HepG2 (cell line): ENCODE measurements around the gene CLDN22. TPM values are rescaled to one million over a fixed set of nuclear protein-coding genes. Genes with fewer than 3 reads are reported as not detected.

ENCODE experiments used
- ATAC-seq: fragments of 200-7000 bp; cut with Tn5 transposase; 3 replicates; pipeline ENCODE4 v1.9.1; 2020; ENCODE audit warnings: mild to moderate bottlenecking, moderate library complexity
- BruUV-seq: library from RNA; stranded (reverse); fragments of 400-500 nt; replicated peaks from 2 replicates; lab custom pipeline; 2021; lab: Mats Ljungman, UMichigan
- CTCF ChIA-PET: fragments of 300-600 bp; formaldehyde crosslinking; extraction: SDS; loops from one replicate; lab custom pipeline; 2021; ENCODE audit warnings: low total read pairs, inconsistent platforms, low intra/inter-chr PET ratio; lab: Yijun Ruan, JAX
- POLR2A ChIA-PET: fragments of 350-600 bp; sonication (Branson Sonifier 250); formaldehyde crosslinking; loops from one replicate; lab custom pipeline; 2020; ENCODE audit warnings: antibody characterized with exemption, inconsistent platforms; lab: Yijun Ruan, JAX
- DNase-seq: peaks from one replicate; pipeline ENCODE4 v3.0.0-alpha.2; 2015; ENCODE audit warnings: low spot score
- FAIRE-seq: peaks from 3 replicates; lab custom pipeline; 2011; peaks lifted over from hg19 to GRCh38; lab: Jason Lieb, UNC
- H2AFZ ChIP-seq: one replicate; pipeline ENCODE4 v1.6.1; 2011; ENCODE audit warnings: low read length, inconsistent platforms
- H3K27ac ChIP-seq: fragments of 300-600 bp; 3 replicates; pipeline ENCODE4 v1.8.0; 2011; ENCODE audit warnings: mixed run types, mild to moderate bottlenecking, mixed read lengths, low read length, inconsistent platforms; ENCODE audit not compliant: insufficient read depth; ENCODE audit errors: extremely low read length
- H3K27me3 ChIP-seq, 2 experiments: fragments of 200-600 bp in 1 of 2; 2 replicates in 1 of 2; 3 replicates in 1 of 2; pipeline versions ENCODE4 v1.6.0 to v1.8.0; 2011; ENCODE audit warnings: low read length in 2 of 2, mild to moderate bottlenecking in 2 of 2, moderate library complexity in 2 of 2, inconsistent platforms in 1 of 2; ENCODE audit not compliant: insufficient read depth in 2 of 2, control insufficient read depth in 1 of 2
- H3K36me3 ChIP-seq, 2 experiments: fragments of 200-600 bp in 1 of 2; replicated peaks in 1 of 2; 2 replicates in 1 of 2; 3 replicates in 1 of 2; pipeline versions ENCODE4 v1.5.1 to v1.8.0; 2011; ENCODE audit warnings: low read length in 2 of 2, inconsistent platforms in 1 of 2; ENCODE audit not compliant: insufficient read depth in 2 of 2, control insufficient read depth in 1 of 2
- H3K4me1 ChIP-seq: 2 replicates; pipeline ENCODE4 v1.5.1; 2012; ENCODE audit warnings: low read length, inconsistent platforms; ENCODE audit not compliant: insufficient read depth
- H3K4me2 ChIP-seq: 2 replicates; pipeline ENCODE4 v1.6.0; 2011; ENCODE audit warnings: low read depth, low read length, inconsistent platforms
- H3K4me3 ChIP-seq, 3 experiments: fragments of 200-600 bp in 1 of 3; sonication (generic), shearing (Covaris generic) in 1 of 3; replicated peaks in 1 of 3; 2 replicates each; pipeline ENCODE4 v1.5.1; 2011 to 2016; ENCODE audit warnings: low read length in 3 of 3, inconsistent platforms in 2 of 3, low read depth in 2 of 3, mild to moderate bottlenecking in 2 of 3, control low read depth in 1 of 3, mixed read lengths in 1 of 3; ENCODE audit not compliant: insufficient read depth in 1 of 3
- H3K79me2 ChIP-seq: one replicate; pipeline ENCODE4 v1.6.1; 2011; ENCODE audit warnings: low read length, inconsistent platforms; ENCODE audit not compliant: insufficient read depth
- H3K9ac ChIP-seq: 2 replicates; pipeline ENCODE4 v1.6.0; 2011; ENCODE audit warnings: mild to moderate bottlenecking, low read depth, low read length, inconsistent platforms; ENCODE audit not compliant: insufficient read depth
- H3K9me3 ChIP-seq: 2 replicates; pipeline ENCODE4 v1.5.1; 2012; ENCODE audit warnings: mild to moderate bottlenecking, low read length
- H4K20me1 ChIP-seq: 2 replicates; pipeline ENCODE4 v1.6.0; 2011; ENCODE audit warnings: inconsistent platforms, mild to moderate bottlenecking, low read length, moderate library complexity; ENCODE audit not compliant: insufficient read depth
- ATRX ChIP-seq: sonication (generic); formaldehyde crosslinking; IDR thresholded peaks from 2 replicates; pipeline ENCODE4 v1.4.0; 2020; ENCODE audit warnings: missing genetic modification reagents, borderline replicate concordance
- BCLAF1 ChIP-seq: fragments of 450-650 bp; IDR thresholded peaks from 2 replicates; pipeline ENCODE4 v1.6.1; 2017; ENCODE audit warnings: mild to moderate bottlenecking
- CBFB ChIP-seq: sonication (generic); formaldehyde crosslinking; IDR thresholded peaks from 2 replicates; pipeline ENCODE4 v1.4.0; 2020; ENCODE audit warnings: missing genetic modification reagents
- CEBPG ChIP-seq: IDR thresholded peaks from 2 replicates; pipeline ENCODE4 v1.6.1; 2016
- FLYWCH1 ChIP-seq: sonication (generic); formaldehyde crosslinking; IDR thresholded peaks from 2 replicates; pipeline ENCODE4 v1.8.1; 2023; ENCODE audit warnings: mild to moderate bottlenecking, missing genetic modification reagents
- GPBP1L1 ChIP-seq: sonication (generic); formaldehyde crosslinking; IDR thresholded peaks from 2 replicates; pipeline ENCODE4 v1.5.0; 2020; ENCODE audit warnings: mild to moderate bottlenecking, missing genetic modification reagents
- HOXA5 ChIP-seq: sonication (generic); formaldehyde crosslinking; IDR thresholded peaks from 2 replicates; pipeline ENCODE4 v1.4.0; 2020; ENCODE audit warnings: missing genetic modification reagents
- ONECUT2 ChIP-seq: sonication (generic); formaldehyde crosslinking; IDR thresholded peaks from 2 replicates; pipeline ENCODE4 v1.4.0; 2020; ENCODE audit warnings: missing genetic modification reagents
- PITX1 ChIP-seq: sonication (generic); formaldehyde crosslinking; IDR thresholded peaks from 2 replicates; pipeline ENCODE4 v1.5.1; 2020; ENCODE audit warnings: mild to moderate bottlenecking, missing genetic modification reagents
- RAD21 ChIP-seq: fragments of 450-650 bp; formaldehyde crosslinking; IDR thresholded peaks from 2 replicates; pipeline ENCODE4 v1.5.0; 2020; ENCODE audit warnings: mild to moderate bottlenecking
- SALL2 ChIP-seq: sonication (generic); formaldehyde crosslinking; IDR thresholded peaks from 2 replicates; pipeline ENCODE4 v1.8.1; 2023; ENCODE audit warnings: mild to moderate bottlenecking, missing genetic modification reagents, inconsistent platforms
- SCMH1 ChIP-seq: sonication (generic); formaldehyde crosslinking; IDR thresholded peaks from 2 replicates; pipeline ENCODE4 v1.9.0; 2021; ENCODE audit warnings: missing genetic modification reagents, mild to moderate bottlenecking, borderline replicate concordance
- SMARCC2 ChIP-seq: fragments of 450-650 bp; IDR thresholded peaks from 2 replicates; pipeline ENCODE4 v1.6.1; 2017; ENCODE audit warnings: antibody characterized with exemption, mild to moderate bottlenecking
- ZGPAT ChIP-seq: IDR thresholded peaks from 2 replicates; pipeline ENCODE4 v1.6.1; 2016; ENCODE audit warnings: mild to moderate bottlenecking
- ZNF639 ChIP-seq: conservative IDR thresholded peaks from 2 replicates; pipeline ENCODE4 v1.6.1; 2018; ENCODE audit warnings: missing genetic modification reagents
- WGBS: methylation state at CpG from one replicate; pipeline ENCODE4 v1.1.6; 2017; ENCODE audit warnings: low lambda C conversion rate; 5-methylcytosine and 5-hydroxymethylcytosine counted together
- in situ Hi-C: cut with HindIII; loops from 2 replicates; pipeline ENCODE4 v1.10.0; 2017; ENCODE audit warnings: low pct_unique_long_range_greater_than_20kb; ENCODE audit not compliant: extremely low pct_ligation_motif_present
- intact Hi-C: fragments of 100-400 bp; cut with micrococcal nuclease; formaldehyde crosslinking; loops from one replicate; pipeline ENCODE4 v1.10.0; 2022; ENCODE audit not compliant: unreplicated experiment
- polyA plus RNA-seq, 8 experiments: library from polyadenylated mRNA; depleted of rRNA in 3 of 8; stranded (reverse) in 7 of 8; unstranded in 1 of 8; fragments of >200 nt; fragmentation: Illumina TruSeq in 4 of 8; extraction: Trizol in 4 of 8; gene quantifications; 2 replicates each; pipeline versions ENCODE4 v1.2.1 to v1.2.3, GENCODE V29; 2011 to 2016; ENCODE audit warnings: low read depth in 4 of 8, missing spikeins in 1 of 8, mixed read lengths in 1 of 8; ENCODE audit not compliant: insufficient read depth in 1 of 8
- total RNA-seq, 5 experiments: library from RNA; depleted of rRNA; stranded (reverse); fragments of >200 nt; fragmentation: Illumina TruSeq; extraction: Trizol; gene quantifications; 2 replicates each; pipeline ENCODE4 v1.2.3, GENCODE V29; 2016; ENCODE audit warnings: low read depth in 1 of 5

CLDN22 gene
- total and polyA plus RNA-seq, 2 of the 13 experiments (the other 11 are each of a cell fraction or from before 2014, with no cell fraction given) = 0.07 TPM; not detected in 1

GRCh38 chr4:183342541-183343533, 22.8 kb upstream of the CLDN22 start:
- TF ChIP-seq ONECUT2 (CRISPR knock-in tag) = no peak
- TF ChIP-seq GPBP1L1 (CRISPR knock-in tag) = no peak
- TF ChIP-seq CEBPG (CRISPR knock-in tag) = no peak
- no peak for TF ChIP-seq SMARCC2
- no peak for TF ChIP-seq BCLAF1
- no peak for TF ChIP-seq ATRX (CRISPR knock-in tag)
- no peak for TF ChIP-seq HOXA5 (CRISPR knock-in tag)
- no peak for TF ChIP-seq CBFB
- no peak for TF ChIP-seq SALL2 (CRISPR knock-in tag)
- no peak for TF ChIP-seq ZGPAT (CRISPR knock-in tag)
- TF ChIP-seq SCMH1 (CRISPR knock-in tag) = no peak
- no peak for TF ChIP-seq PITX1 (CRISPR knock-in tag)
- no peak for TF ChIP-seq RAD21
- no peak for TF ChIP-seq FLYWCH1
- TF ChIP-seq ZNF639 (CRISPR knock-in tag) = no peak
- TF ChIP-seq, all 625 proteins: peak for 0
- 64% methylated on average over 33 of the region's 40 CpGs for WGBS
- in situ Hi-C loops (no loop called here), intact Hi-C loops (no loop called here)
- no peaks in the 10 kb centered on the region for H3K27me3 ChIP-seq
- no peaks in the 10 kb centered on the region for H3K9me3 ChIP-seq
- BruUV-seq = no TSS peak
- H3K4me1 ChIP-seq = no peaks in the 10 kb centered on the region
- ChIA-PET POLR2A (no interaction called here), CTCF (no interaction called here)
- no peak overlapping the region for H2AFZ ChIP-seq
- no peak overlapping the region for H3K4me3 ChIP-seq
- no peak overlapping the region for H3K27ac ChIP-seq
- no peaks in the 10 kb centered on the region for H4K20me1 ChIP-seq
- no peak overlapping the region for H3K9ac ChIP-seq
- H3K4me2 ChIP-seq = no peak overlapping the region
- no peaks in the 10 kb centered on the region for H3K36me3 ChIP-seq
- DNase-seq (no peak), ATAC-seq (no peak), FAIRE-seq (no peak)
- H3K79me2 ChIP-seq = no peaks in the 10 kb centered on the region
